Cardiac muscle cell (in vitro differentiated cells and primary cell): ENCODE measurements around the gene SOX6. TPM values are rescaled to one million over a fixed set of nuclear protein-coding genes. Genes with fewer than 3 reads are reported as not detected.

Experiments used
- DNase-seq, 2 donors: peaks; one replicate each; pipeline versions ENCODE4 v3.0.0 to v3.0.0-alpha.2; 2010 to 2017; ENCODE audit warnings: low read depth in 1 of 2, low spot score in 1 of 2
- H3K27ac ChIP-seq: fragments of 200-600 bp; sonication (generic); 2 replicates; pipeline ENCODE4 v1.5.1; 2016
- H3K27me3 ChIP-seq: fragments of 200-600 bp; sonication (generic); 2 replicates; pipeline ENCODE4 v1.6.0; 2016; ENCODE audit warnings: control low read depth
- H3K36me3 ChIP-seq: fragments of 200-600 bp; sonication (generic); 2 replicates; pipeline ENCODE4 v1.5.1; 2016; ENCODE audit warnings: control low read depth
- H3K4me1 ChIP-seq: fragments of 200-600 bp; sonication (generic); 2 replicates; pipeline ENCODE4 v1.8.1; 2017; ENCODE audit warnings: low read depth, mild to moderate bottlenecking, mixed run types
- H3K4me3 ChIP-seq: fragments of 200-600 bp; sonication (generic); 2 replicates; pipeline ENCODE4 v1.5.1; 2016; ENCODE audit warnings: mild to moderate bottlenecking
- H3K9me3 ChIP-seq: fragments of 200-600 bp; sonication (generic); 2 replicates; pipeline ENCODE4 v1.5.1; 2017; ENCODE audit warnings: low read depth, mild to moderate bottlenecking, control low read depth
- polyA plus RNA-seq: library from polyadenylated mRNA; unstranded; fragments of >200 nt; fragmentation: Nextera tagmentation; extraction: Ambion mirVana; gene quantifications from 2 replicates; pipeline ENCODE4 v1.2.1, GENCODE V29; 2016
- total RNA-seq: library from RNA; depleted of rRNA; stranded (reverse); fragments of >200 nt; gene quantifications from 2 replicates; pipeline ENCODE4 v1.2.3, GENCODE V29; 2016
- TF ChIP-seq, protein P1 (sequence below): IDR thresholded peaks from 2 replicates; pipeline ENCODE4 v1.5.1; 2012; ENCODE audit warnings: low read depth, mild to moderate bottlenecking, low read length

The SOX6 gene
- total and polyA plus RNA-seq, 2 experiments from 2014 or later, result 7.0 to 9.6 TPM

DNA sequence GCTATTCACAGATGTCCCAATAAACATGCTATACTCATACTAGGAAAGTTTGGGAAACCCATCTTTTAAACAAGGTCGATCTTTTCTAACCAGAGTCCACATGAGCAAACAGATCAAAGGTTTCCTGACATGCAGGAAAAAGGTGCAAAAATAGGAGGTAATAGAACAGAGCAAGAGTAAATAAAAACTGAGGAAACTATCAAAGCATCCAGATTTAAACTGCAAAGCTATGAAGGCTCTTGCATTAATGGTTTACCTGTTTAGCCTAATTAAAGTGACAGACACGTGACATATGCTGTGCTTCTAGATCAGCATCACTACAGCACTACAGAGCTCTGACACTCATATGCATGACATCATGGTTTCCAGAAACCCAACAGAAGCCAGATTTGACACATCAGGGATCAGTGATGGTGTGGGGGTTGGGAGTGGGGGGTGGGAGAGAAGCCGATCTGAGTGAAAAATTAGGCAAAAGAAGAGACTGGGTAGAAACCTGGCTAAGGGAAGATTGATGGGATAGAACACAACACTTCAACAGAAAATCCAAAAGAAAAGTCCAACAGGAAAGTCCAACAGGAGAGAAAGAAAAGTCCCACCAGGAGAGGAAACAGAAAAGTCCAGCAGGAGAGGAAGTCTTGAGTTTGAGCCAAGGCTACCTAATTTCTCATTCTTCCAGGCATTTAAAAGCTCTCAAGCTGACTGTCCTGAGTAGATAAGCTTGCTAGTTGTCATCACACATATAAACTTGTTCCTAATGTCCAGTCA is 262.3 kb downstream of the SOX6 start:
- TF ChIP-seq, protein P1, sequence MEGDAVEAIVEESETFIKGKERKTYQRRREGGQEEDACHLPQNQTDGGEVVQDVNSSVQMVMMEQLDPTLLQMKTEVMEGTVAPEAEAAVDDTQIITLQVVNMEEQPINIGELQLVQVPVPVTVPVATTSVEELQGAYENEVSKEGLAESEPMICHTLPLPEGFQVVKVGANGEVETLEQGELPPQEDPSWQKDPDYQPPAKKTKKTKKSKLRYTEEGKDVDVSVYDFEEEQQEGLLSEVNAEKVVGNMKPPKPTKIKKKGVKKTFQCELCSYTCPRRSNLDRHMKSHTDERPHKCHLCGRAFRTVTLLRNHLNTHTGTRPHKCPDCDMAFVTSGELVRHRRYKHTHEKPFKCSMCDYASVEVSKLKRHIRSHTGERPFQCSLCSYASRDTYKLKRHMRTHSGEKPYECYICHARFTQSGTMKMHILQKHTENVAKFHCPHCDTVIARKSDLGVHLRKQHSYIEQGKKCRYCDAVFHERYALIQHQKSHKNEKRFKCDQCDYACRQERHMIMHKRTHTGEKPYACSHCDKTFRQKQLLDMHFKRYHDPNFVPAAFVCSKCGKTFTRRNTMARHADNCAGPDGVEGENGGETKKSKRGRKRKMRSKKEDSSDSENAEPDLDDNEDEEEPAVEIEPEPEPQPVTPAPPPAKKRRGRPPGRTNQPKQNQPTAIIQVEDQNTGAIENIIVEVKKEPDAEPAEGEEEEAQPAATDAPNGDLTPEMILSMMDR, result no peak
- H3K27me3 ChIP-seq, result no peaks in the 10 kb centered on the region
- no peak for DNase-seq
- no peaks in the 10 kb centered on the region for H3K4me1 ChIP-seq
- no peaks in the 10 kb centered on the region for H3K36me3 ChIP-seq
- no peak overlapping the region for H3K4me3 ChIP-seq
- H3K9me3 ChIP-seq, result no peaks in the 10 kb centered on the region
- no peak overlapping the region for H3K27ac ChIP-seq

DNA sequence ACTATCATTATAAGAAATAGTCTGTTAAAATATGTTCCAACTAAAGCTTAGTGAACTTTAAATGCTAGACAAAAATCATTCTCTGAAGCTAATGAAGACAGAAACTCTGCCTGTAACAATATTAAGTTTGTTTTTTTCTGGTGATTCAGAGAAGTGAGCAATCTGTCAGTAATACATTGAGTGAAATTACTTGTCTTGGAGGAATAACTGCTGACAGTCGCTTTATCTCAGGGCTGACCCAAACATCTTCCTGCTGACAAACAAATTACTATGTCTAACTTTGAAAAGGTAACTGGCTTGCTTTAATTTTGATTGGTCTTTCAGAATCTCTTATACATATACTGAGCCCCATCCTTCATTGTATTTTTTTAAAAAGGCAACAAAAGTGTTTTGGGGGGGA is 264.5 kb downstream of the SOX6 start:
- H3K27ac ChIP-seq, result no peak overlapping the region
- no peak for DNase-seq
- TF ChIP-seq, protein P1, result no peak
- H3K36me3 ChIP-seq, result no peaks in the 10 kb centered on the region
- no peaks in the 10 kb centered on the region for H3K27me3 ChIP-seq
- no peak overlapping the region for H3K4me3 ChIP-seq
- H3K9me3 ChIP-seq, result no peaks in the 10 kb centered on the region
- no peaks in the 10 kb centered on the region for H3K4me1 ChIP-seq

DNA sequence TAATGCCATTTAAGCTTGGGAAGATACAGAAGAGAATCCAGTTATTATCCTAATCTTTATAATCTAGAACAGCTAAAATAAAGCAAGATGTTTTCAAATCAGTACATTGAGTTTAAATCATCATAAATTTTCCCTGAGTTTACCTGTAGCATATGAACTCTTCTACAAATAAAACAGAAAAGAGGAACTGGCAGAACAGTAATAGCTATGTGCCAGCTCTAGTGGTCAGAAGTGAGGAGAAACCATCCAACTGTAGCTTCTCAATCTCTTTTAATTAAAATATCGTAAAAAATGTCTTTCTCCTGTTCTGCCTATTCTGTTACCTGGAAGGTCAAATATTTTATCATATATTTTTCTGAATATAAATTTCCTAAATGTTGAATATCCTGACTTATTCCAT is 266.9 kb downstream of the SOX6 start:
- TF ChIP-seq, protein P1, result no peak
- Histone ChIP-seq H3K4me3 (no peak overlapping the region), H3K27ac (no peak overlapping the region), H3K27me3 (no peaks in the 10 kb centered on the region), H3K4me1 (no peaks in the 10 kb centered on the region), H3K36me3 (no peaks in the 10 kb centered on the region), H3K9me3 (no peaks in the 10 kb centered on the region)
- DNase-seq, result no peak

DNA sequence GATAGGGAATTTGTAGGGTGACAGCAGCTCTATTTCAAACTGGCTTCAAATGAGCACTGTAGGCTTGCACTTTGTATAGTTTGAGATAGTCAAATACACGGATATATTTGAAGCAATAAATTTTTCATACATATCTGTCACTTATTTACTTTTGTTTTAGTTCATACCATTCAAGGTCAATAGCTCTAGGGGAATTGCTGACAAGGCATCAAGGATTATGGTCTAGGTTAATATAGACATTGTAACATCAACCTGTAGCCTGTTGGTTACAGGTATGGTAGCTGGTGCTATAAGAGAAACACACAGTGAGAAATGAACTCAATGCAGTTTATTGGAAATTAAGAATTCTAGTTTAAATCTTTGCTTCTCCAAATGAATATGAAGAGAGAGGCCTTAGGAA is 267.6 kb downstream of the SOX6 start:
- DNase-seq, result no peak
- Histone ChIP-seq H3K4me1 (no peaks in the 10 kb centered on the region), H3K4me3 (no peak overlapping the region), H3K9me3 (no peaks in the 10 kb centered on the region), H3K36me3 (no peaks in the 10 kb centered on the region), H3K27me3 (no peaks in the 10 kb centered on the region), H3K27ac (no peak overlapping the region)
- TF ChIP-seq, protein P1, result no peak

DNA sequence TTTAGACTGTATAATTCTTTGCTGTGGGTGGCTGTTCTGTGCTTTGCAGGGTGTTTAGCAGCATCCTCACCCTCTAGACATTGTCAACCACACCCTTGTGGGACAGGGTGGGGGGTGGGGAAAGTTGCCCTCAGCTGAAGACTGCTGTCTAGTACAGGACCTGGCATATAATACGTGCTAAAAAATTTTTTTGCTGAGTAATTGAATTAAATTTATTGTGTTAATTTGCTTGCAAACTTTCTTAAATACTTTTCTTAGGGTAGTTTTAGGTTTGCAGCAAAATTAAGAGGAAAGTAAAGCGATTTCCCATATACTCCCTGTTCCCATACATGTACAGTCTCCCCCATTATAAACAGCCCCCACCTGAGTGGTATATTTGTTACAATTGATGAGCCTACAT is 268.5 kb downstream of the SOX6 start:
- Histone ChIP-seq H3K9me3 (no peaks in the 10 kb centered on the region), H3K27ac (no peak overlapping the region), H3K27me3 (no peaks in the 10 kb centered on the region), H3K36me3 (no peaks in the 10 kb centered on the region), H3K4me3 (no peak overlapping the region), H3K4me1 (no peaks in the 10 kb centered on the region)
- DNase-seq, result no peak
- TF ChIP-seq, protein P1, result no peak
